Left colon (tissue), 2 donors: ENCODE data around the gene SEMA3A. TPM values are rescaled to one million over a fixed set of nuclear protein-coding genes. Genes with fewer than 3 reads are reported as not detected.
A peak's percentile ranks its signal among the peaks of the same experiment; 100 is the strongest.
"Not testable (repeated sequence)": the region's sequence is repeated elsewhere in the genome, so short reads cannot be mapped to it uniquely, and the experiment has no call there.

ENCODE experiments used
- ATAC-seq: fragments of 200-7000 bp; cut with Tn5 transposase; one replicate; pipeline ENCODE4 v1.9.1; 2020; ENCODE audit warnings: mild to moderate bottlenecking, moderate library complexity
- DNase-seq, 2 donors: peaks; one replicate each; pipeline ENCODE4 v3.0.0-alpha.2; 2020
- intact Hi-C, 2 donors: fragments of 100-400 bp; cut with DNase I in 1 of 2; cut with micrococcal nuclease in 1 of 2; formaldehyde crosslinking; loops; one replicate each; pipeline versions ENCODE4 v1.11.2 to v1.14.0; 2022; cut with DNase I, micrococcal nuclease
- long read RNA-seq: library from polyadenylated mRNA; unstranded; transcript quantifications from one replicate; pipeline ENCODE4 v2.0.0, GENCODE V29; 2021
- total RNA-seq, 2 donors: library from RNA; stranded (reverse); fragmentation: NEBNext Ultra II Directional; extraction: Animal tissue kit (Norgen Biotek cat#: 25700); gene quantifications; one replicate each; pipeline ENCODE4 v1.2.1, GENCODE V29; 2021
- donor health status: DM: no; HTN: no; CAD: no.
- donor health status: DM: yes; HTN: yes; CAD: no.

SEMA3A gene
- 10 to 100 TPM in 1 of 2 donors, 1 to 10 TPM in 1; 3.4 to 12.6 TPM for total RNA-seq
- long read RNA-seq, partial matches to known transcripts, result 0 of 1 reads
- long read RNA-seq, other reads (novel, unspliced or antisense), result 1 of 1 reads

DNA sequence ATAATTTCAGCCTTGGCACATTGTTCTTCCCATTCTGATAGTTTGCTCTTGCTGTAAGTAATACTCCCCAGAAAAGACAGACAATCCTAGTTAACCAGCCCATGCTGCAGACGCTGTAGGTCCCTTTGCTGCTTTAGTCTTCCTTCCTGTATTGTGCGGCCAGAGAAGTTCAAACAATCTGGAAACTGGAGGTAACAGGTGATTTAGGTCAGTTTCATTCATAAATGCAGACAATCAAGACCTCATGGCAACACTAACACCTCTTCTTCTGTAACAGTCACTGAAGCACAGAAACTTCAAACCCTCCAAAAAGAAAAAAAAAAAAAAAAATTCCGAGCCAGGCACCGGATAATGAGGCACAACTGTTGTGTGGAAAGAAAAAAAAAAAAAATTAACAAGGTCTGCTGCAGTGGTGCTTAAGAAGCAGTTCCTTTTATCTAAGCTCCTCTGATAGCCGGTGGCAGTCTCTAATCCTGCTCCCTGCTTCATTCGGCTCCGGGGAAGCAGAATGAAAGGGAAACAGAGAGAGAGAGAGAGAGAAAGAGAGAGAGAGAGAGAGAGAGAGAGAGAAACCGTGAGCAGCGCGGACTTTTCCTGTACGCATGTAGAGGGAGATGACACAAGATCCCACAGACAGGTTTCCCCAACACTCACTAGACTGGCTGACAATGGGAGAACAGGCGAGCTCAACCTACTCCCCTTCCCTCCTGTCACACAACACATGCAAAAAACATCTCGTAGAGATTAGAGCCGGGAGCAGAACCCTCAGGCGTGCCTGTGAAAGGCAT is at the start of gene SEMA3A:
Gene SEMA3A (minus strand): TSS at position 306 of the 788 bp plus-strand sequence. CDS start 203 bp downstream, at position 103.
- intact Hi-C loops, result loop anchor here in 1 of 2 donors (10.0 kb wide), 1 partner anchor 220 kb away; no protein-coding TSS in a partner anchor
- ATAC-seq (peak; percentile 62), DNase-seq (peak; percentile 6 to 31)

DNA sequence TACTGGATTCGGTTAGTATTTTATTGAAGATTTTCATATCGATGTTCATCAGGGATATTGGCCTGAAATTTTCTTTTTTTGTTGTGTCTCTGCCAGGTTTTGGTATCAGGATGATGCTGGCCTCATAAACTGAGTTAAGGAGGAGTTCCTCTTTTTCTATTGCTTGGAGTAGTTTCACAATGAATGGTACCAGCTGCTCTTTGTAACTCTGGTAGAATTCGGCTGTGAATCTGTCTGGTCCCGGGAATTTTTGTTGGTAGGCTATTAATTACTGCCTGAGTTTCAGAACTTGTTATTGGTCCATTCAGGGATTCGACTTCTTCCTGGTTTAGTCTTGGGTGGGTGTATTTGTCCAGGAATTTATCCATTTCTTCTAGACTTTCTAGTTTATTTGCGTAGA is 48.4 kb upstream of the SEMA3A start:
- not testable (repeated sequence) for ATAC-seq

DNA sequence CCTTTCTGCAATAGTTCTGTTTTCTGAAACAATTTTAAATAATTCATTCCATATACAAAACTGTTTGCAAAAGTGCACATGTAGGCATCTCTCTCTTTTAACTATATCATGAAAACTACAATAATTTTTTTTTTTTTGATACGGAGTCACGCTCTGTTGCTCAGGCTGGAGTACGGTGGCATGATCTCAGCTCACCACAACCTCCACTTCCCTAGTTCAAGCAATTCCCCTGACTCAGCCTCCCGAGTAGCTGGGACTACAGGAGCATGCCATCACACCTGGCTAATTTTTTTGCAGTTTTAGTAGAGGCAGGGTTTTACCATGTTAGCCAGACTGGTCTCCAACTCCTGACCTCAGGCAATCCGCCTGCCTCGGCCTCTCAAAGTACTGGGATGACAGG is 44.0 kb upstream of the SEMA3A start:
- intact Hi-C loops, result no loop called here
- DNase-seq (no peak), ATAC-seq (no peak)

More for the DNA sequence above, 48.4 kb upstream of the SEMA3A start:
- DNase-seq, intact Hi-C loops: not testable (repeated sequence)

DNA sequence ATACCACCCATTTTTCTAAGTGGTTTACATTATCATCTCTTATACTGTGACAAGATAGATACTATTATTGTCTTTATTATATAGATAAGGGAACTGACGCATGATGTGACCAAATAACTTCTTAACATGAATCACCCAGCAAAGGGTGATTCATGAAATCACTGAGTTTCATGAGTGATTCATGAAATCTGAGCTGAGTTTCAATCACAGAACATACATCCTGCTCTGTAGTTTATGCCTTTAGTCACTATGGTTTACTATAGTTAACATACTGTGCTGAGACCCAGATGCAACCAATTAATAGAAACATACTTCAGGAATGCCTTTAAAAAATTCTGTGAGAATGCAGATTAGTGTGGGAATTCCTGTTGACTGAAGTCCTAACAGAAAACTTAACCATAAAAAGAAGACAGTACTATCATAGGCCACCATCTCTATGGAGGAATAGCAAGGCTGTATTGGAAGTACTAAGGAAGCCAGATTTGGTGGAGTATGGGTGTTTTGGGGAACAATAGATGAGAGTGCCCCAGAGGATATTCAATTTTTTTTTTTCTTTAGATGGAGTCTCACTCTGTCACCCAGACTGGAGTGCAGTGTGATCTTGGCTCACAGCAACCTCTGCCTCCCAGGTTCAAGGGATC is 43.1 kb upstream of the SEMA3A start:
- ATAC-seq (no peak), DNase-seq (no peak)
- intact Hi-C loops, result no loop called here

DNA sequence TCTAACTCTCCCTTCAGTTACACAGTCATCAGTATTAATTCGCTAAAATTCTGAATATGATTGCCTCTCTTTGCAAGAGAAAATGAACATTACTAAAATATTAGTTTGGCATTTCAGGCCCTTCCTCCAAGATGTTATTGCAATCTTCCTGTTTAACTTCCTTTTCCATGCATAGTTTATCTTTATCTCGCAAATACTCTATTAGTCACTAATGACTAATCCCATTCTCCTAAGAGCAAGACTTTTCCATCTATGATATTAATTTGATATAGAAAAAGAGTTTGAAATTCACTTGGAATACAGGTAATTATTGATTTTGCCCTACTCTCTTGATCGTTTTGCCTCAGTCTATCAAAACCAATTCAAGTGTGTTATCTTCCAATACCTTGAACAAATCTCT is 41.8 kb upstream of the SEMA3A start:
- ATAC-seq, result no peak
- intact Hi-C loops, result no loop called here
- DNase-seq, result no peak

DNA sequence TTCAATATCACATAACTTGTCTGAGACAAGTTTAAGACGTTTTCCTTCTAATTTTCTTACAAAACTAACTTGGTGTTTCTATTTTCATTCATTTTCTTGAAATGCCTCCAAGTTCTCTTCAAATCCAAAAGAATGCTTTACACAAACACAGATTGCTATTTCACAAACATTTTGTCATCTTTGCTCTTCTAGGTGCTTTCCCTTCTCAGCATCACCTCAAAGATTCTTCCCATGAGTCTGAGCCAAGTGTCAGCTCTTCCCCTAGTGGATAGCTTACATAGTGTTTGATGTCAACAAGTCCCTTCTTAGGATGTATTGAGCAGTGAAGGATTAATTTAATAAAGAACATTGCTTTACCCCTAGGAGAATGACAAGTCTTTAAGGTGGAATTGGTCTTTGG is 38.1 kb upstream of the SEMA3A start:
- no peak for DNase-seq
- no peak for ATAC-seq
- intact Hi-C loops, result no loop called here

DNA sequence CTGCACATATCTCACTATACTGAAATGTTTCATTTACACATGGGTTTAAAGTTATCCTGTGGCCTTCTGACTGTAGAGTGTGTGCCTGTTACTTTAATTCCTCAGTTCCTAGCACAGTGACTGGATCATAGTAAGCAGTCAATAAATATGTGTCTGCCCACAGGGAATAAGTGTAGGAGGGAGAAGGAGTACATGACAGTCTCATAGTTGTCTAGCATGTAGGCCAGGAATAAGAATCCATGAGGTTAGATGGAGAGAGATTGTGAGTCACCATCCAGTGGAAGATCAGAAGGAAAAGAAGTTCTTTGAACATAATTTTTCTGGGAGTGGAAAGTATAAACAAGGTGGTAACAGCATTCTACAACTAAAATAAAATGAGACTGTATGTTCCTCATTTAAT is 36.6 kb upstream of the SEMA3A start:
- intact Hi-C loops, result no loop called here
- ATAC-seq (no peak), DNase-seq (no peak)

DNA sequence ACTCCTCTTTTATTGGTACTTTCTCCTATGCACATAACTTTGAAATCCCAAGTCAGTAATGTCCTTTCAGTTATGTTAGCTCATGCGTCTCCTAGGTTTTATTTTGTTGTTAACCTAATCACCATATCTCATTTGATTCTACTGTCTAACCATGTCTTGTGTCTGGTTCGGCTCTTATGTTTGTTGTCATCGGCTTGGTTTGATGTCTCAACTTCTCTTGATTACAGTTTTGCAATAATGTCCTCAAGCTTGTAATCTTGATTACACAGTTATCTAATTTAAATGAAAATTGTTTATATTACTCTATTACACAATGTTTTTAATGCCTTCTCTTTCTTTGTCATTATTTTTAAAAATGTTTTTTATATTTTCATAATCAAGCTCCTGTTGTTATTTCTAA is 35.9 kb upstream of the SEMA3A start:
- no peak for DNase-seq
- intact Hi-C loops, result no loop called here
- no peak for ATAC-seq

DNA sequence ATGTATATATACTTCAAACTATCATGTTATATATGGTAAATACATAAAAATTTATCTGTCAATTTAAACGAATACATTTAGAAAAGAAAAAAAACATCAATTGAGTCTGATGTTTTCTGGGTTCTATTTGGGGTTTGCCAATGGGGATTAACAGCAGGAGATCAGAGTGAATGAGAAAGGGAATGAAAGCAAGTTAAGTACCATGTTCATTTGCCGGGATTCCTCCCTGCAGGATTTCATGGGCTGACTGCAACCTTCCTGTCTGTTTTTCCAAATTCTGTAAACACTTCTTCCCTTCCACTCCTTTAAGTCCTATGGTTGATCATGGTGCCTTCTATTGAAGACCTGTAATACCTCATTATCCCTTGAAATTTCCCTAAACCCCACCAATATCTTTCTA is 33.9 kb upstream of the SEMA3A start:
- no peak for ATAC-seq
- intact Hi-C loops, result no loop called here
- no peak for DNase-seq

DNA sequence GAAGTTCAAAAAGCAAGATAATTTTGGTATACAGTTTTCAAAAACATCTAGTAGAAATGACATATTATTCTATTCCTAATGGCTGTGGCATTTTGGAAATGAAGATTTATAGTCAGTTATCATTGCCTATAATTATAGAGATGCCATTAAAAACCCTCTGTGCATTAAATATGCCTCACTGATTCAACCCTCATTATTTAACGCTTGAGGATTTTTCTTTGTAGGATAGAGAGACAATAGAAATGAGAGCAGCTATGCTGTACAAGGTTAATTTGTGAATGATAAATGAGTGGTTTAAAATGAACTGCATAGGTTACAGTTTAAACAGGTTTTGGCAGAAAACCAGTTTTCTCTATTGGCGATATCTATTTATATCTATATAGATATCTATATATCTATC is 32.2 kb upstream of the SEMA3A start:
- ATAC-seq, result no peak
- no peak for DNase-seq
- intact Hi-C loops, result no loop called here

DNA sequence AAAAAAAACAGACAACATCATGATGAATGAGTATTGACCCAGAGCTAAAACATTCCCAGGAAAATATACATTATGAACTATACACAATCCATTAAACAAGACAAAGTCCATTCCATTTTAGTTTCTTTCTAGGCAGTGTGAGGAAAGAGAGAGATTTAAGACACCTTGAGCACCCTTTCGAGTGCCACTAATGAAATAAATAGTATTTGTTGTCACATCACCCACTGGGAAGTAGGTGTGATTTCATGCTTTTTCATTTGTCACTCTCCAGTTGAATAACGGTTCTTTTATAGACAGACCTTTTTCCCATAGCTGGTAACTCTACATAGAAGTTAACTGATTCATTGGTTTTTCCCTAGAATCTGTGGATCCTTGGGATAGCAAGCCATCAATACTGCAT is 29.9 kb upstream of the SEMA3A start:
- no peak for DNase-seq
- intact Hi-C loops, result no loop called here
- no peak for ATAC-seq

DNA sequence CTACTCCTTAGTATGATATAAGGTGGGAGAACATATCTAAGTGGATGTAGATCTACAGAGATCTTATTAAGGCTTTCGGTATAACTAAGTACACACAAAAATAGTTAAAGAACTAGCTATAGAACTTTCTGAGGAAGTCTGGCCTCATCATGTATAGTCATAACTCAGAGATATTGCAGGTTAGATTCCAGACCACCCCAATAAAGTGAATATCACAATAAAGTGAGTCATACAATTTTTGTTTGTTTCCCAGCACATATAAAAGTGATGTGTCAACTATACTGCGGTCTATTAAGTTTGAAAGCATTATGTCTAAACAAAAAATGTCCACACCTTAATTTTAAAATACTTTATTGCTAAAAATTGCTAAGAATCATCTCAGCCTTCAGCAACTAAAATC is 24.7 kb upstream of the SEMA3A start:
- no peak for DNase-seq
- no peak for ATAC-seq
- intact Hi-C loops, result no loop called here

DNA sequence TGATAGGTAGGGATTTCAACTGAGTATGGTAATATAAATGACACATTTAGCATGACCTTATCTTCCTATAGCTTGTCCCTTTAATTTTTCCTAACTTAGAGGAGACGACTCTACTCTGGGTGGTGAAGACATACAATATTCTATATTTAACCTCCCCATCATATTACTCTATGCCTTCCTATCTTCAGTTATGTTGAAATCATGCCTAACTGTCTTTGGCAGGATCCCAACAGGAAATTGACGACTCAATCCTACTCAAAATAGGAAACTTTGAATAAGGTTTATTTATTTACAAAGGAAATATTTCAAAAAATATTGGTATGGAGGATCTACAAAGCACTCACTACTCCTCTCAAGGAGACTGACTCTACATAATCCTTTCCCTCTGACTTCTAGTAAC is 24.1 kb upstream of the SEMA3A start:
- intact Hi-C loops, result no loop called here
- no peak for ATAC-seq
- no peak for DNase-seq

DNA sequence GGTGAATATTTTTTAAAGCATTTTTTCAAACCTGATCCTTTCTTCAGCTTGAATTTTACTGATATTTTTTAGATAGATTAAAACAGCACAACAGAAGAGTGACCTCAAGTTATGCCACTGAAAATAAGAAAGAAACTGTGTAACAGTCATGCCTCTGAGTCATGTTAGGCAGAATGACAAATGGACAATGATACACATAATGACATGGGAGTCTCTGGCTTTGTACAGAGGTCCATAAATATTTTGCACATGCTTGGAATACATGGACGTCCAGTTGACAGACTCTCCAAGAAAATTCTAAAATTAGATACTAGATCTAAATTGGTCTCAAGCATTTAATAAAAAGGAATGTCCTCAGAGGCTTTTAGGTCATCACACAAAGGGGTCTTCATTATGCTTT is 21.9 kb upstream of the SEMA3A start:
- intact Hi-C loops, result no loop called here
- ATAC-seq, result no peak
- DNase-seq, result no peak

DNA sequence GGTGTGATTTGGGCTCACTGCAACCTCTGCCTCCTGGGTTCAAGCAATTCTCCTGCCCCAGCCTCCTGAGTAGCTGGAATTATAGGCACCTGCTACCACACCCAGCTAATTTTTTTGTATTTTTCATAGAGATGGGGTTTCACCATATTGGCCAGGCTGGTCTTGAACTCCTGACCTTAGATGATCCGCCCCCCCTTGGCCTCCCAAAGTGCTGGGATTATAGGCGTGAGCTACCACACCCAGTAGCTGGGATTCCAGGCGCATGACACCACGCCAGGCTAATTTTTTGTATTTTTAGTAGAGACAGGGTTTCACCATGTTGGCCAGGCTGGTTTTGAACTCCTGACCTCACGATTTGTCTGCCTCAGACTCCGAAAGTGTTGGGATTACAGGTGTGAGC is 20.2 kb upstream of the SEMA3A start:
- ATAC-seq, DNase-seq, intact Hi-C loops: not testable (repeated sequence)

DNA sequence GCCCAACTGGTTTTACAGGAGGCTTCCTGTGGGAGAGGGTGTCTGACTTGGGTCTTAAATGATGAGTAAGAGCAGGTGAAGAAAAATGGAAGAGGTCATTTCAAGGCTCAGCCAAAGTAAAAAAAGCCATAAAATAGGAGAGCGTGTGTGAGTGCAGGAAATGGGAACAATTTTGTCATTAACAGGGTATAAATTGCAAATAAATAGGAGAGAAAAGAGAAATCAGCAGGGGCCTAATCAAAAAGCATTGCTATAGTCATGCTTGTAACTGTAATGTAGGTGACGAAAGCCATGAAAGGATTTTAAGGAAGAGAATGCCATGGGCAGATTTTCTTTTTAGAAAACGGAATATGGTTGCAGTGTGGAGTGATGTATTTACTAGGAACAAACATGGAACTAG is 15.7 kb upstream of the SEMA3A start:
- intact Hi-C loops, result no loop called here
- DNase-seq, result no peak
- no peak for ATAC-seq

DNA sequence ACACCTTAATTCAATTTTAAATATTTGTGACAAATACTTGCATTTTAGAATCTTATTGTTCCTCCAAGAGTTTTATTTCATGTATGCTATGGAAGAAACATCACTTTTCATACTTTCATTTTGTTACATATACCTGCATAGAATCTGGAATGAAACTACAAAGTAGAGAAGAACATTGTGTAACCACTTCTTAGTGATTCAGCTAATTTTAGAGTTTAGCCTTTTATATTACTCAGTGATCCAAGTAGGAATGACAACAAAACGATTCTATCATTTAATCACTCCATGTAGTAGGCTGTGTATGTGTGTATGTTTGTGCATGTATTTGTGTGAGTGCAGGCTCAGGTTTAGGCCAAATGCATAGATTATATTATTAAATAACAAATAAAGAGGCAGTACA is 14.4 kb upstream of the SEMA3A start:
- intact Hi-C loops, result no loop called here
- no peak for ATAC-seq

DNA sequence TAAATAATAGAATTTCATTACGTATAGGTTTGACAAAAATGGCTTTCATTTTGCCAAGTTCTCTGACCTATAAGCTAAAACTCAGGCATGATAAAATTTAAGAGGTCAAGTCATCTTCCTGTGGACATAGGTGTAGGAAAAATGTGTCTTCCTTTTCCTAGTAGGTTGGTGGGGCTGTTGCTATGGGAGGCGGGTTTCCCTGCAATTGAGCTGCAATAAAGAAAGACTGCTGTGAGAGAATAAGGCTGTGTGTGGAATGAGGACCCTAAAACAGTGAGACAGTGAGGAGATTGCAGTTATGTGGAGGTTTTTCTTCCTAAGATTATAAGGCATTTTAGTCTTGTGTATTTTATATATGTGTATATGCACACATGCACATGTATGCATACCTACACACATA is 13.0 kb upstream of the SEMA3A start:
- ATAC-seq (no peak), DNase-seq (no peak)
- intact Hi-C loops, result no loop called here

More for the DNA sequence above, 14.4 kb upstream of the SEMA3A start:
- DNase-seq, result no peak

DNA sequence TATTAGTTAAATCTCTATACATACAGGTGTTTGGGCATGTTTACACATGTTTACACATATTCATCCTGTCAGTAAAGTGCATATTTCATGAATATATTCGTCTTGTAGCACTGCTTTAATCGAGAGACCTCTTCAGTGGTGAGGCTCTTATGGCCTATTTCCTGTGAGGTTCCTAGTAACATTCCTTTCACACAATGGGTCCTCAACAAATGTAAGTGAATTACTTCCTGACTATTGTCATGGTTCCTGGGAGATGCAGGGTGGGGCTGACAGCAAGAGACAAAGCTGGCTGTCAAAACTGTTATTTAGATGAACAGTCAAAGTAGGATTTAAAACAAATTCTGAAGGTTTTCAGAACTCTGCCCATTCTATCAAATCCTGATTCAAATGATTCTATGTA is 12.4 kb upstream of the SEMA3A start:
- no peak for DNase-seq
- ATAC-seq, result no peak
- intact Hi-C loops, result no loop called here

DNA sequence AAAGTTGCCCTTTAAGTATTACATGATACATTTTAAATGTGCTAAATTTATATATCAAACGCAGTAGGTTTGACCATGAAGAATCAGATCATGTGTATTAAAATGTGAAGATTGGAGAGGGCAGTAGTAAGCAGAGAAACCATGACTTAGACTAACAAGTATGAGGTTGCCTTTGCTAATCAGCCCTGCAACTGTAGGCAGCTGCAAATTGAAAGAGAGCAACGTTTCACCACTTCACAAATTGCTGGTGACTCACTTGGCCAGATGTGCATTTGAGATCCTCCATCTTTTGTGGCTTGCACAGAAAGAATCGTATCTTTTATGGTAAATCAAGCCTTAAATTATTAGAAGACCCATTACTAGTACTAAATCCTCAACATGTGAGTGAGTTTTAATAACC is 10.1 kb upstream of the SEMA3A start:
- DNase-seq, result no peak
- no peak for ATAC-seq
- intact Hi-C loops, result no loop called here
